ENCODE results near the gene SCYGR4.

GRCh38 chr2:227617316-227618230 is at the start of gene SCYGR4:
- no peak for TF ChIP-seq EP300 (IDR thresholded peaks at IDR 0.05)
- TF ChIP-seq CTCF (IDR thresholded peaks at IDR 0.05), result no peak
- TF ChIP-seq POLR2A (IDR thresholded peaks at IDR 0.05), result no peak
